Epithelial cell of proximal tubule (primary cell): Measurements from ENCODE around the gene UGT1A9. TPM values are rescaled to one million over a fixed set of nuclear protein-coding genes. Genes with fewer than 3 reads are reported as not detected.

Experiments used
- DNase-seq: peaks from one replicate; pipeline ENCODE4 v3.0.0-alpha.2; 2011; ENCODE audit warnings: low read depth
- H3K4me3 ChIP-seq: 2 replicates; pipeline ENCODE4 v1.5.1; 2011; ENCODE audit warnings: low read depth, mild to moderate bottlenecking, low read length
- total RNA-seq: library from RNA; depleted of rRNA; stranded (reverse); fragments of >200 nt; gene quantifications from 2 replicates; pipeline ENCODE4 v1.2.3, GENCODE V29; 2015
- TF ChIP-seq, protein P1 (sequence below): conservative IDR thresholded peaks from 2 replicates; pipeline ENCODE4 v1.5.1; 2012; ENCODE audit warnings: low read depth, mild to moderate bottlenecking, low read length

The UGT1A9 gene
- total RNA-seq, 1 donor from 2014 or later, result not detected

DNA sequence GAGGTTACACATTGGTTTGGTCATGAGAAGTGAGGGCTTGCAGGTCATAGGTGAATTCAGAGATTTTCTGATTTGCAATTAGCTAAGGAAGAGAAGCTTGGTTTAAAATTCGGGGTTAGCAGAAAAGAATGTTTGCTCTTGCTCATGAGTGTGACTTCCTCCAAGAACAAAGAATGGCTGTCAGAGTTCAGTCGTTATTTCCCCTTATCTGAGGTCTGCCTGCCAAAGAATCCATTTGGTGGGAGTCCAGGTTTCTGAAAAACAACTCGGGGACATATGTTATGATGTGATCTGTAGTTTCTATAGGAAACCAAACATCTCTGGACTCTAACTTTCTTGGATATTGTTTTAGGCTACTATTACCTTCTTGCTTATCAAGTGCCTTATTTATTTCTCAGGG, 17.8 kb downstream of the UGT1A9 start:
- H3K4me3 ChIP-seq, result no peak overlapping the region
- no peak for DNase-seq
- TF ChIP-seq, protein P1, sequence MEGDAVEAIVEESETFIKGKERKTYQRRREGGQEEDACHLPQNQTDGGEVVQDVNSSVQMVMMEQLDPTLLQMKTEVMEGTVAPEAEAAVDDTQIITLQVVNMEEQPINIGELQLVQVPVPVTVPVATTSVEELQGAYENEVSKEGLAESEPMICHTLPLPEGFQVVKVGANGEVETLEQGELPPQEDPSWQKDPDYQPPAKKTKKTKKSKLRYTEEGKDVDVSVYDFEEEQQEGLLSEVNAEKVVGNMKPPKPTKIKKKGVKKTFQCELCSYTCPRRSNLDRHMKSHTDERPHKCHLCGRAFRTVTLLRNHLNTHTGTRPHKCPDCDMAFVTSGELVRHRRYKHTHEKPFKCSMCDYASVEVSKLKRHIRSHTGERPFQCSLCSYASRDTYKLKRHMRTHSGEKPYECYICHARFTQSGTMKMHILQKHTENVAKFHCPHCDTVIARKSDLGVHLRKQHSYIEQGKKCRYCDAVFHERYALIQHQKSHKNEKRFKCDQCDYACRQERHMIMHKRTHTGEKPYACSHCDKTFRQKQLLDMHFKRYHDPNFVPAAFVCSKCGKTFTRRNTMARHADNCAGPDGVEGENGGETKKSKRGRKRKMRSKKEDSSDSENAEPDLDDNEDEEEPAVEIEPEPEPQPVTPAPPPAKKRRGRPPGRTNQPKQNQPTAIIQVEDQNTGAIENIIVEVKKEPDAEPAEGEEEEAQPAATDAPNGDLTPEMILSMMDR, result no peak

DNA sequence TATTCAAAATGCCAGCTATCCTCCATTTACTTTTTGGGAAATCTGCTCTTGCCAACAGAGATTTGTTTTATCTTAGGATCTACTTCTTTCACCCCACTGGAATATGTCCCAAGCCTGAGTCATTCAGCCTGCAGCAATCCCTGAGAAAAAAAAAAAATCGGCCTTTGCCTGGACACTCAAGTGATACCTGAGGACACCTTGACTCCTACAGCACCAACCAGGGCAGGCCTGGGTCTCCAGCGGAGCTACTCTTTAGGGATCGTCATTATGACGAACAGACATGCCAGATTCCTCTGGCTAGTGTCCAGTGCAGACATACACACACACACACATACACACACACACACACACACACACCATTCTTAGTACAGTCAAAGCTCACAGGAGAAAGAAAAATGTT, 18.7 kb downstream of the UGT1A9 start:
- no peak overlapping the region for H3K4me3 ChIP-seq
- no peak for DNase-seq

DNA sequence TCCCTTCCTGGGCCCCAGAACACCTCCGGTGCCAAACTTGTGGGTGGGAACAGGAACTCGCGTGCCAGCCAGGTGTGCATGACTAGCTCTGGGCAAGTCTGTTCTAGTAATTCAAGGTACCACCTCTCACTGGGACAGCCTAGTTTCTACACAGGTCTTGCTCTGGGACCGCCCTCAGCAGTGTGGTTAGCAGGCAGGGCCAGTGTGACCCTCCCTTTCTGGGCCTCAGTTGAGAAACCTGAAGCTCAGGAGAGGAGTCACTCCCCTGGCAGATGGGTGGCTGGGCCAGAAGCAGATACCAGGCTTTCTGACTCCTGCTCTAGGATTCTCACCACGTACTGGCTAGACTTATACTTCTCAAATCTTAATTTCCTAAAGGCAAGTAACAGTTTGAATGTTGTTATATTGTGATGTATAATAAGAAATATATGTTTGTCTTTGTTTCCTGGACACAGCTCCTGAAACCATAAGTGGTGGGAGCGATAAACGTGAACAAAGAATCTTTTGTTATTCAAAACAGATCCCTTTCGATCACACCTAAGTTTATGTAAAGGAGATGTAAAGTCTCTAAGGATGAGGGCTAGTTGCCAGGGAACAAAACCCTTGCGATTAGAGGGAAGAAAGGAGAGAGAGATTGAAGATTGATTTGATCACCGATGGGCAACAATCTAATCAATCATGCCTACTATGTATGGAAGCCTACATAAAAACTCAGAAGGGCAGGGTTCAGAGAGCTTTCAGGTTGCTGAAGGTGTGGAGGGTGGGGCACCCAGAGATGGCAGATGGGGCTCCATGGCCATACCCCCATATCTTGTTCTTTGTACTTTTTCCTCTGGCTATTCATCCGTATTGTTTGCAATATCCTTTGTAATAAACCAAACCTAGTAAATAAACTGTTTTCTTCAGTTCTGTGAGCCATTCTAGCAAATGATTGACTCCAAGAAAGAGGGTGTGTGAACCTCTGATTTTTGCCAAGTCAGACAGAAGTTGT, 20.0 kb downstream of the UGT1A9 start:
- H3K4me3 ChIP-seq, result peak overlapping the region; percentile 48
- TF ChIP-seq, protein P1, result no peak
- DNase-seq, result no peak

More for the DNA sequence above, 18.7 kb downstream of the UGT1A9 start:
- TF ChIP-seq, protein P1, result no peak

DNA sequence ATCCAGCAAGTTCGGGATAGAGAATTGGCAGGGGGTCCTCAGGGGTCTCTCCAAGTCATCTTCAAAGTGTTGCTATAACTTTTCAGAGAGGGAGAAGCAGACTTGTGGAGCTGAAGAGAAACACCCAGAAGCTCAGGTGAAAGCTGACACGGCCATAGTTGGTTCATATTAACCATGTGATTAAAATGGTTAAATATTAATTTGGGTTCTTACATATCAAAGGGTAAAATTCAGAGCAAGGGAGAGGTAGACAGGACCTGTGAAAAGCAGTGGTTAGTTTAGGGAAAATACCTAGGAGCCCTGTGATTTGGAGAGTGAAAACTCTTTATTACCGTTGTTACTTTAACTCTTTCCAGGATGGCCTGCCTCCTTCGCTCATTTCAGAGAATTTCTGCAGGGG, 20.9 kb downstream of the UGT1A9 start, which contains the start of gene UGT1A6:
Gene UGT1A6, plus strand, starts transcription at position 243 of the 400 bp plus-strand sequence. Its CDS starts 115 bp downstream, at position 358.
- DNase-seq, result no peak
- TF ChIP-seq, protein P1, result no peak
- peak within 1 kb of the TSS; percentile 48 for H3K4me3 ChIP-seq

DNA sequence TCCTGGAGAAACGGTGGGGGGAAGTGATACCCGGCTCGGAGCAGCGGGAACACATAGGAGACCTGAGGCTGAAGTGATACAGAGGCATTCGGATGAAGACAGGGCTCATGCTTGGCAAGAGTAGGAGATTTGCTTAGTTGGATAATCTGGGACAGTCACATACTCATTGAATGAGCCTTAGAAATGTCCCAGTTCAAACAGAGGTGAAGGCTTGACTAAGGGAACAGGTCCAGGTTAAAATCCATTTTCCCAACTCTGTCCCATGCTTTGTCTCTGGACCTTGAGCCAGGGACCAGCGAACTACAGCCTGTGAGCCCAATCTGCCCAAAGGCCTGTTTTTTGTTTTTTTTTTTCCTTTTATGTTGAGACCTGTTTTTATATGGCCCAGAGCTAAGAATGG, 22.3 kb downstream of the UGT1A9 start:
- peak overlapping the region; percentile 48 for H3K4me3 ChIP-seq
- DNase-seq, result no peak
- TF ChIP-seq, protein P1, result no peak

DNA sequence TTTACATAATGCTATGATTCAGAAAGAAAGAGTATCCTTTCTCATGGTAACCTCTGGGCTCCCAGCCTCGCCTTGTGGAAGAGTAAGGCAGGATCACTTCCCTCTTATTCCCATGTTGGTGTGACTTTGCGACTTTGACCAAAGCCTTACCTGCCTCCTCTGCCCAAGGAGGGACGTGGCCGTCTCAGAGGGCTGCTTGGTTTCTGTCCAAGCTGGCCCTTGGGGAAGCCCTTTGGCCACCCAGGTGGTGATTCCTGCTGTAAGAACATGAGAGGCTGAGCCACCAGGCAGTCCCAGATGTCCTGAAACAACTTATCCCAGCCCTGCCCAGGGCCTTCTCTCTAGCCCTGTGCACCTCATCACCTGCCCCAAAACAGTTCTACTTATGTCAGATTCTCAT, 27.0 kb downstream of the UGT1A9 start:
- no peak for DNase-seq
- no peak overlapping the region for H3K4me3 ChIP-seq
- TF ChIP-seq, protein P1, result no peak
